Fibroblast of mammary gland (primary cell): Measurements from ENCODE around the gene FGGY.

ENCODE experiments used
- DNase-seq: peaks from one replicate; pipeline ENCODE4 v3.0.0-alpha.2; 2010; ENCODE audit warnings: low read depth
- H3K4me3 ChIP-seq: 2 replicates; pipeline ENCODE4 v1.5.1; 2011; ENCODE audit warnings: low read depth, mild to moderate bottlenecking, low read length, moderate library complexity; ENCODE audit not compliant: control insufficient read depth
- CTCF ChIP-seq: conservative IDR thresholded peaks from 2 replicates; pipeline ENCODE4 v1.5.1; 2011; ENCODE audit warnings: low read depth, low read length, inconsistent platforms; ENCODE audit not compliant: control insufficient read depth, insufficient read depth

Gene FGGY

GRCh38 chr1:59302297-59302696 lies 5.4 kb downstream of the FGGY start:
- TF ChIP-seq CTCF, result no peak

GRCh38 chr1:59302871-59303270 lies 6.0 kb downstream of the FGGY start:
- no peak for DNase-seq
- TF ChIP-seq CTCF, result no peak
- no peak overlapping the region for H3K4me3 ChIP-seq

More at GRCh38 chr1:59302297-59302696, 5.4 kb downstream of the FGGY start:
- no peak overlapping the region for H3K4me3 ChIP-seq
- DNase-seq, result no peak

- H3K4me3 ChIP-seq, result no peak overlapping the region
- no peak for TF ChIP-seq CTCF
- DNase-seq, result no peak
These were observed 8.3 kb downstream of the FGGY start for GRCh38 chr1:59305188-59305587.

GRCh38 chr1:59307591-59307990 lies 10.7 kb downstream of the FGGY start:
- no peak for DNase-seq
- no peak for TF ChIP-seq CTCF
- no peak overlapping the region for H3K4me3 ChIP-seq

- no peak for TF ChIP-seq CTCF
- H3K4me3 ChIP-seq, result no peak overlapping the region
- no peak for DNase-seq
These were observed 11.9 kb downstream of the FGGY start for GRCh38 chr1:59308839-59309238.

GRCh38 chr1:59309392-59309791 lies 12.5 kb downstream of the FGGY start:
- no peak for TF ChIP-seq CTCF
- H3K4me3 ChIP-seq, result no peak overlapping the region
- DNase-seq, result no peak

- no peak overlapping the region for H3K4me3 ChIP-seq
- DNase-seq, result no peak
- TF ChIP-seq CTCF, result no peak
These were observed 13.1 kb downstream of the FGGY start for GRCh38 chr1:59309795-59310548.
